Hepatocyte (in vitro differentiated cells): ENCODE results near the gene LEF1. TPM values are rescaled to one million over a fixed set of nuclear protein-coding genes. Genes with fewer than 3 reads are reported as not detected.

ENCODE experiments used
- DNase-seq: peaks from one replicate; pipeline ENCODE4 v3.0.0-alpha.2; 2016; ENCODE audit warnings: low spot score
- H2AFZ ChIP-seq: fragments of 200-600 bp; sonication (generic); 2 replicates; pipeline ENCODE4 v1.6.0; 2016; ENCODE audit warnings: antibody characterized with exemption, mild to moderate bottlenecking
- H3K27ac ChIP-seq: fragments of 200-600 bp; sonication (generic); 2 replicates; pipeline ENCODE4 v1.5.1; 2016; ENCODE audit warnings: mild to moderate bottlenecking
- H3K27me3 ChIP-seq: fragments of 200-600 bp; sonication (generic); 2 replicates; pipeline ENCODE4 v1.6.1; 2016
- H3K36me3 ChIP-seq: fragments of 200-600 bp; sonication (generic); replicated peaks from 2 replicates; pipeline ENCODE4 v1.5.1; 2016; ENCODE audit warnings: low read depth; ENCODE audit not compliant: insufficient read depth
- H3K4me1 ChIP-seq: fragments of 200-600 bp; sonication (generic); 2 replicates; pipeline ENCODE4 v1.5.1; 2016; ENCODE audit warnings: mild to moderate bottlenecking, moderate library complexity; ENCODE audit not compliant: insufficient read depth
- H3K4me2 ChIP-seq: fragments of 200-600 bp; sonication (generic); 2 replicates; pipeline ENCODE4 v1.6.0; 2016
- H3K4me3 ChIP-seq: fragments of 200-600 bp; sonication (generic); 2 replicates; pipeline ENCODE4 v1.5.1; 2016; ENCODE audit warnings: mild to moderate bottlenecking
- H3K79me2 ChIP-seq: fragments of 200-600 bp; sonication (generic); 2 replicates; pipeline ENCODE4 v1.6.0; 2017; ENCODE audit warnings: mild to moderate bottlenecking
- H3K9me2 ChIP-seq: fragments of 200-600 bp; sonication (generic); replicated peaks from 2 replicates; pipeline ENCODE4 v1.6.0; 2017; ENCODE audit warnings: mild to moderate bottlenecking; ENCODE audit not compliant: insufficient read depth
- H3K9me3 ChIP-seq: fragments of 200-600 bp; sonication (generic); 2 replicates; pipeline ENCODE4 v1.5.1; 2016; ENCODE audit warnings: low read depth, mild to moderate bottlenecking
- H4K20me1 ChIP-seq: fragments of 200-600 bp; sonication (generic); 2 replicates; pipeline ENCODE4 v1.6.0; 2016; ENCODE audit warnings: mild to moderate bottlenecking; ENCODE audit not compliant: insufficient read depth, poor library complexity, severe bottlenecking
- EZH2 ChIP-seq: fragments of 200-600 bp; sonication (generic); IDR thresholded peaks from 2 replicates; pipeline ENCODE4 v1.6.1; 2016; ENCODE audit warnings: antibody characterized with exemption, mild to moderate bottlenecking, borderline replicate concordance
- EZH2phosphoT487 ChIP-seq: fragments of 200-600 bp; sonication (generic); IDR thresholded peaks from one replicate; pipeline ENCODE4 v1.6.1; 2018; ENCODE audit warnings: antibody characterized with exemption, mild to moderate bottlenecking, low read depth, moderate library complexity; ENCODE audit not compliant: unreplicated experiment, severe bottlenecking
- WGBS: methylation state at CpG from one replicate; pipeline ENCODE4 v1.1.6; 2016; ENCODE audit warnings: low lambda C conversion rate; ENCODE audit errors: missing lambda C conversion rate; 5-methylcytosine and 5-hydroxymethylcytosine counted together
- polyA plus RNA-seq: library from polyadenylated mRNA; unstranded; fragments of >200 nt; fragmentation: Nextera tagmentation; extraction: Ambion mirVana; gene quantifications from 2 replicates; pipeline ENCODE4 v1.2.1, GENCODE V29; 2016
- total RNA-seq: library from RNA; depleted of rRNA; stranded (reverse); fragments of >200 nt; gene quantifications from 2 replicates; pipeline ENCODE4 v1.2.3, GENCODE V29; 2014
- TF ChIP-seq, protein P1 (sequence below): fragments of 200-600 bp; sonication (generic); IDR thresholded peaks from 2 replicates; pipeline ENCODE4 v1.5.1; 2016; ENCODE audit warnings: antibody characterized with exemption, mild to moderate bottlenecking; ENCODE audit not compliant: poor library complexity

LEF1 gene
- total and polyA plus RNA-seq, 2 experiments from 2014 or later = 8.6 to 10.4 TPM

DNA sequence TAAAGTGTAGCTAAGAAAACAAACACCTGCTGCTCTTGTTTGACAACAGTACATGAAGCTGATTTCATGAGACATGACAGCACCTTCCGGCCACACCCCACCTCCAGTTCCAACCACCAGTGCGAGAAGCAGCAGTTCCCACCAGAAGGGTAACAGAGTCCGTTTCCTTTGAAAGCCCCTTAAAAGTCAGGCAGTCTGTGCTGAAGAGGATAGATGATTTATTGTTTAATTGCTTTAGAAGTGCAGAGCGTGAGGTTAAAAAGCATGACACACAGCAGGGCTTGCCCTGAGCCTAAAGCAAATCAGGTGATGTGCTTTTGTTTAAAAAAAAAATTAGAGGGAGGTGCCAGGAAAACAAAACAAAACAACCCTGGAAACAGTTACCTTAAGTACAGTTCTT, 96.4 kb downstream of the LEF1 start:
- TF ChIP-seq EZH2phosphoT487 = no peak
- TF ChIP-seq, protein P1, sequence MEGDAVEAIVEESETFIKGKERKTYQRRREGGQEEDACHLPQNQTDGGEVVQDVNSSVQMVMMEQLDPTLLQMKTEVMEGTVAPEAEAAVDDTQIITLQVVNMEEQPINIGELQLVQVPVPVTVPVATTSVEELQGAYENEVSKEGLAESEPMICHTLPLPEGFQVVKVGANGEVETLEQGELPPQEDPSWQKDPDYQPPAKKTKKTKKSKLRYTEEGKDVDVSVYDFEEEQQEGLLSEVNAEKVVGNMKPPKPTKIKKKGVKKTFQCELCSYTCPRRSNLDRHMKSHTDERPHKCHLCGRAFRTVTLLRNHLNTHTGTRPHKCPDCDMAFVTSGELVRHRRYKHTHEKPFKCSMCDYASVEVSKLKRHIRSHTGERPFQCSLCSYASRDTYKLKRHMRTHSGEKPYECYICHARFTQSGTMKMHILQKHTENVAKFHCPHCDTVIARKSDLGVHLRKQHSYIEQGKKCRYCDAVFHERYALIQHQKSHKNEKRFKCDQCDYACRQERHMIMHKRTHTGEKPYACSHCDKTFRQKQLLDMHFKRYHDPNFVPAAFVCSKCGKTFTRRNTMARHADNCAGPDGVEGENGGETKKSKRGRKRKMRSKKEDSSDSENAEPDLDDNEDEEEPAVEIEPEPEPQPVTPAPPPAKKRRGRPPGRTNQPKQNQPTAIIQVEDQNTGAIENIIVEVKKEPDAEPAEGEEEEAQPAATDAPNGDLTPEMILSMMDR = no peak
- TF ChIP-seq EZH2 = no peak
- H3K9me3 ChIP-seq = no peaks in the 10 kb centered on the region
- no peak overlapping the region for H3K4me3 ChIP-seq
- H3K4me2 ChIP-seq = peak overlapping the region; percentile 38
- H3K79me2 ChIP-seq = no peaks in the 10 kb centered on the region
- no peak overlapping the region for H3K27ac ChIP-seq
- H3K36me3 ChIP-seq = no peaks in the 10 kb centered on the region
- no peaks in the 10 kb centered on the region for H3K4me1 ChIP-seq
- DNase-seq = peak; percentile 35
- 53% methylated on average over 4 of the region's 4 CpGs for WGBS
- no peaks in the 10 kb centered on the region for H3K9me2 ChIP-seq
- no peaks in the 10 kb centered on the region for H4K20me1 ChIP-seq
- H2AFZ ChIP-seq = no peak overlapping the region
- no peaks in the 10 kb centered on the region for H3K27me3 ChIP-seq

DNA sequence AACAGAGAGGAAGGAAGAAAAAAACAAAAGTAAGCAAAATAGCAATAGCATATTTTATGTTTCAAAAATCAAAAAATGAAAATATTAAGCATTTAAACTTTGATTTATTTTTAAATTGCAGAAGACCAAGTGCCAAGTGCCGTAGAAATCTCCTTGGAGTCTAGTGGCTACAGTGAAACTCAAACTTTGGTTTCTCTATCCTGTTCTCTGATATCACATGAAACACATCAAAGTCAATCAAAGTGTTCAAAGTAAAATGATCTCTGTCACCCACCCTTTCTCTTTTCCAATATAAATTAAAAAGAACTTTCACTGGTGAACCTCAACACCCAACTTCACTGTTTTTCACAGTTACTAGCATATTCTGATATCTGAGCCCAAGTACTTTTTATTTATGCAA, 98.0 kb downstream of the LEF1 start:
- Histone ChIP-seq H3K9me3 (no peaks in the 10 kb centered on the region), H3K27ac (no peak overlapping the region)
- WGBS = 94% methylated on average over 1 of the region's 1 CpG

DNA sequence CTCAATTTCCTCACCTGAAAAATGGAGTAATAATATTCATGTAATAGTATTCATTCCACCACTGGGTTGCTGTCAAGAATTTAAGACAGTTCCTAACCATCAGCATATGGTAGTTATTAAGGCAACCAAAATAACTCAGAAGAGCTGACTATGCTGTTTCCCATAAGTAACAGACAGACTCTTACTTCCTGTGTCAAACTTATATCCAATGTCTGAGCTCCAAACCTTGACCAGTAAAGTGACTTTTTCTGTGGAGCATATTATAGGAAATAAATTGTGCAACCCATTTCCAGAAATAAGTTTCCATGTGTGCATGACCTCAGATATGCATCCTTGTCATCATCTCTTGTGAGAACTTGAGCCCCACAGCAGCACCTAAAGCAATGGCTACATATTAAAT, 100.3 kb downstream of the LEF1 start:
- H3K9me3 ChIP-seq = no peaks in the 10 kb centered on the region
- no peak overlapping the region for H3K4me2 ChIP-seq
- no peak overlapping the region for H2AFZ ChIP-seq
- H4K20me1 ChIP-seq = no peaks in the 10 kb centered on the region
- H3K27me3 ChIP-seq = no peaks in the 10 kb centered on the region
- H3K36me3 ChIP-seq = no peaks in the 10 kb centered on the region
- H3K9me2 ChIP-seq = no peaks in the 10 kb centered on the region
- H3K4me3 ChIP-seq = no peak overlapping the region
- H3K79me2 ChIP-seq = no peaks in the 10 kb centered on the region
- no peaks in the 10 kb centered on the region for H3K4me1 ChIP-seq
- H3K27ac ChIP-seq = no peak overlapping the region
- DNase-seq = no peak
- TF ChIP-seq, protein P1 = no peak
- TF ChIP-seq EZH2phosphoT487 (no peak), EZH2 (no peak)

More for the DNA sequence above, 98.0 kb downstream of the LEF1 start:
- no peak for DNase-seq
- Histone ChIP-seq H3K4me3 (no peak overlapping the region), H3K79me2 (no peaks in the 10 kb centered on the region), H3K9me2 (no peaks in the 10 kb centered on the region), H4K20me1 (no peaks in the 10 kb centered on the region), H3K4me1 (no peaks in the 10 kb centered on the region), H3K36me3 (no peaks in the 10 kb centered on the region), H3K4me2 (no peak overlapping the region), H3K27me3 (no peaks in the 10 kb centered on the region), H2AFZ (no peak overlapping the region)
- TF ChIP-seq EZH2phosphoT487 (no peak), EZH2 (no peak)
- TF ChIP-seq, protein P1 = no peak

DNA sequence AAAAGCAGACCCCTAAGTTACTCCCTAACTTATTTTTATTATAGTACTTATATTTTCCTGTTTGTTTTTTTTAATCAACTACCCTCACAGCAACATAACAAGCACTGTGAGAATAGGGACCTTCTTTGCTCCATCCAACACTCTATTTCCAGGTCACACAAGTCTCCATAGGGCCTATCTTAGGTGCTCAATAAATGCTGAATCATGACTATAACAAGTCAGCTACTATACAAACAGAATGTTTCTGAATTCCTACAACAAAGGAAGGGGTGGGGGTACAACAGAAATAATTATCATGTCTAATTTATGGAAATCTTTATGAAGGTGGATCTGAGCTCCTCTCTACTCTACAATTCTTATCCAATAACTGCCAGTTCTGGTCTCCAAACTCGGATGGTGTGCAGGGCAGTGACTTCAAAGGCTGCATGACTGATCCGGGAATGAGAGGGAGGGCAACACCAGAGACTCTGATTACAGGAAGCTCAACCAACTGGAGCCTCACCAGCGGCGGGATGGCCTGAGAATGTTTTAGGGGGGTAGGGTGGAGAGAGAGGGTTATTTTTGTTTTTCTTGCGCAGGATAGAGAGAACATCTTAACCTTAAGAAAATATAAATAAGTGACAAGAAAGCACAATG, 107.9 kb downstream of the LEF1 start:
- H3K4me3 ChIP-seq = no peak overlapping the region
- H3K27ac ChIP-seq = no peak overlapping the region
- H3K9me3 ChIP-seq = no peaks in the 10 kb centered on the region
- H2AFZ ChIP-seq = no peak overlapping the region
- no peak for DNase-seq
- TF ChIP-seq, protein P1 = no peak
- TF ChIP-seq EZH2 (no peak), EZH2phosphoT487 (no peak)
- H4K20me1 ChIP-seq = no peaks in the 10 kb centered on the region
- peaks cover 19% of the 10 kb centered on the region for H3K4me1 ChIP-seq
- 63% methylated on average over 5 of the region's 5 CpGs for WGBS
- H3K9me2 ChIP-seq = no peaks in the 10 kb centered on the region
- no peaks in the 10 kb centered on the region for H3K36me3 ChIP-seq
- H3K79me2 ChIP-seq = no peaks in the 10 kb centered on the region
- no peak overlapping the region for H3K4me2 ChIP-seq
- no peaks in the 10 kb centered on the region for H3K27me3 ChIP-seq
